Thyroid gland (tissue), 4 donors: ENCODE data around the gene CSF2. TPM values are rescaled to one million over a fixed set of nuclear protein-coding genes. Genes with fewer than 3 reads are reported as not detected.

Experiments
- DNase-seq, 2 donors: peaks; one replicate each; pipeline ENCODE4 v3.0.0-alpha.2; 2019
- H3K27ac ChIP-seq, 3 donors: fragments of 200-600 bp; sonication (generic); 1 replicate in 2 of 3; 2 replicates in 1 of 3; pipeline ENCODE4 v1.5.1; 2016 to 2019; ENCODE audit warnings: mild to moderate bottlenecking in 1 of 3, moderate library complexity in 1 of 3
- H3K27me3 ChIP-seq: fragments of 200-600 bp; sonication (generic); one replicate; pipeline ENCODE4 v1.5.1; 2019
- H3K36me3 ChIP-seq, 2 donors: fragments of 200-600 bp; sonication (generic); one replicate each; pipeline ENCODE4 v1.5.1; 2016 to 2019
- H3K4me1 ChIP-seq, 2 donors: fragments of 200-600 bp; sonication (generic); one replicate each; pipeline ENCODE4 v1.5.1; 2017 to 2019
- H3K4me3 ChIP-seq, 3 donors: fragments of 200-600 bp; sonication (generic); replicated peaks in 1 of 3; 1 replicate in 2 of 3; 2 replicates in 1 of 3; pipeline ENCODE4 v1.5.1; 2016; ENCODE audit warnings: mild to moderate bottlenecking in 1 of 3
- H3K9me3 ChIP-seq: fragments of 200-600 bp; sonication (generic); one replicate; pipeline ENCODE4 v1.5.1; 2017
- CTCF ChIP-seq, 6 experiments: fragments of 200-600 bp in 3 of 6; fragments of 450-650 bp in 3 of 6; sonication (generic) in 3 of 6; IDR thresholded peaks; one replicate each; pipeline ENCODE4 v1.5.1; 2016 to 2019; ENCODE audit warnings: antibody characterized with exemption in 6 of 6, mild to moderate bottlenecking in 2 of 6, inconsistent platforms in 1 of 6, moderate library complexity in 1 of 6
- POLR2A ChIP-seq, 2 donors: fragments of 450-650 bp; IDR thresholded peaks; one replicate each; pipeline ENCODE4 v1.6.1; 2017; ENCODE audit warnings: antibody characterized with exemption in 2 of 2, mild to moderate bottlenecking in 2 of 2, moderate library complexity in 1 of 2
- WGBS, 2 donors: methylation state at CpG; one replicate each; pipeline ENCODE4 v1.1.5; 2017; 5-methylcytosine and 5-hydroxymethylcytosine counted together
- intact Hi-C: fragments of 100-400 bp; cut with DNase I; formaldehyde crosslinking; loops from one replicate; pipeline ENCODE4 v1.15.1; 2023
- total RNA-seq, 4 donors: library from RNA; depleted of rRNA; stranded (reverse); fragments of >200 nt; gene quantifications; one replicate each; pipeline ENCODE4 v1.2.3, GENCODE V29; 2016

The CSF2 gene
- total RNA-seq, 4 donors from 2014 or later, result not detected

DNA sequence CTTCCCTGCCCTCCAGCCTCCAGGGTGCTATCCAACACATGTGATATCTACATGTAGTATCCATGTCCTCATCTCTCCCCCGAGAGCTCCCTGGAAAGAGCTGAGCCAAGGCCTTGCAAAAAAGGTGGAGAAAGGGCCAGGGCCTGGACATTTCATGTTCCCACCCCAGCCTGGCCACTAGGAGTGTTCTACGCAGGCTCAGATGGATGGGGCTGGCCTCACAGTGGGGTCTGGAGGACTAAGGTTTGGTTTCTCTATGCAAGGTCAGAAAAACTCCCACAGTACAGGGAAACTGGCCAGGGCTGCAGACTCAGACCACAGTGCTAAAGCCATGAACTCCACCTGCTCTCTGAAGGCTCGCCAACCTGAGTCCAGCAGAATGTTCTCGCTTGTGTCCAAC lies 1.5 kb upstream of the CSF2 start:
- no peaks in the 10 kb centered on the region for H3K27me3 ChIP-seq
- H3K4me1 ChIP-seq, result no peaks in the 10 kb centered on the region
- no peaks in the 10 kb centered on the region for H3K9me3 ChIP-seq
- H3K27ac ChIP-seq, result no peak overlapping the region
- H3K4me3 ChIP-seq, result no peak overlapping the region
- intact Hi-C loops, result no loop called here
- 87 to 91% methylated on average over 2 to 4 of the region's 4 CpGs for WGBS, 2 donors
- TF ChIP-seq POLR2A (IDR thresholded peaks at IDR 0.05), result no peak
- no peak for TF ChIP-seq CTCF (IDR thresholded peaks at IDR 0.05)
- DNase-seq, result no peak
- H3K36me3 ChIP-seq, result no peaks in the 10 kb centered on the region

- H3K27ac ChIP-seq, result no peak overlapping the region
These were observed 1.1 kb upstream of the CSF2 start for GRCh38 chr5:132072528-132072927.

GRCh38 chr5:132074091-132074771 lies 642 bp downstream of the CSF2 start:
- H3K4me1 ChIP-seq, result no peaks in the 10 kb centered on the region
- no peaks in the 10 kb centered on the region for H3K9me3 ChIP-seq
- no peak overlapping the region for H3K27ac ChIP-seq
- WGBS, 2 donors, result 73 to 80% methylated on average over 5 to 7 of the region's 7 CpGs
- no peak for DNase-seq
- H3K4me3 ChIP-seq, result no peak overlapping the region
- H3K36me3 ChIP-seq, result no peaks in the 10 kb centered on the region
- no peaks in the 10 kb centered on the region for H3K27me3 ChIP-seq
- TF ChIP-seq CTCF (IDR thresholded peaks at IDR 0.05) (no peak), POLR2A (IDR thresholded peaks at IDR 0.05) (no peak)
- intact Hi-C loops, result no loop called here

More at GRCh38 chr5:132072528-132072927, 1.1 kb upstream of the CSF2 start:
- TF ChIP-seq CTCF (IDR thresholded peaks at IDR 0.05) (no peak), POLR2A (IDR thresholded peaks at IDR 0.05) (no peak)
- Histone ChIP-seq H3K4me1 (no peaks in the 10 kb centered on the region), H3K27me3 (no peaks in the 10 kb centered on the region), H3K4me3 (no peak overlapping the region), H3K36me3 (no peaks in the 10 kb centered on the region), H3K9me3 (no peaks in the 10 kb centered on the region)
- no peak for DNase-seq
- WGBS, 2 donors, result 66 to 83% methylated on average over 2 of the region's 2 CpGs
- intact Hi-C loops, result no loop called here

- no peaks in the 10 kb centered on the region for H3K27me3 ChIP-seq
These were observed 1.5 kb downstream of the CSF2 start for GRCh38 chr5:132074772-132075718.

More at GRCh38 chr5:132074772-132075718, 1.5 kb downstream of the CSF2 start:
- intact Hi-C loops, result no loop called here
- Histone ChIP-seq H3K36me3 (no peaks in the 10 kb centered on the region), H3K9me3 (no peaks in the 10 kb centered on the region), H3K4me3 (no peak overlapping the region), H3K27ac (no peak overlapping the region), H3K4me1 (no peaks in the 10 kb centered on the region)
- DNase-seq, result peak; percentile 48 to 51
- 56 to 63% methylated on average over 10 to 13 of the region's 16 CpGs for WGBS, 2 donors
- TF ChIP-seq CTCF (IDR thresholded peaks at IDR 0.05) (no peak), POLR2A (IDR thresholded peaks at IDR 0.05) (no peak)
